ENCODE results near the gene IMMP2L. TPM values are rescaled to one million over a fixed set of nuclear protein-coding genes. Genes with fewer than 3 reads are reported as not detected.

The IMMP2L gene
- total and polyA plus RNA-seq, 2 of the 8 experiments (the other 6 are each of a cell fraction or from before 2014, with no cell fraction given): 2.3 to 10.1 TPM

DNA sequence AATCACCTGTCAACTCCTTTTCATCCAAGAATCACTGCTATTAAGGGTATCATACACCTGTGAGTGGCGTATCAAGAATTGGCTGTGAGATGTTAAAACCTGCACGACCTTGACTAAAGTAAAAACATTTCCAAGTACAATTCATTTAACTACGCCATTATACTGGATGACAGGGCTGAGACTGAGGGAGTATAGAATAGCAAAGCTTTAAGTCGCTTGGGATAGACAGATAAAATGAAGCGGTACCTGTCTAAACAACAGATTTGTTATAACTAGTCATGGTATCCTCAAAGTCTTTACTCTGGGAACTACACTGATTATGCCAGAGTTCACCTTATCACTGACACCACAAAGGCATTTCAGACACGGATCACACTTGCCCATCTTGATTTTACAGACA lies 837.5 kb downstream of the IMMP2L start:
- no peak overlapping the region for H4K8ac ChIP-seq (ENCODE audit: extremely low read depth, insufficient read depth, low read length)
- H3K36me3 ChIP-seq (ENCODE audit: control insufficient read depth in 2 of 4, insufficient read depth in 4 of 4, low read length in 3 of 4): no peaks in the 10 kb centered on the region
- no peak overlapping the region for H2BK120ac ChIP-seq (replicated peaks; ENCODE audit: low read depth, low read length)
- DNase-seq (ENCODE audit: low read depth in 1 of 2, low spot score in 2 of 2) (no peak), FAIRE-seq (no peak)
- H3K23ac ChIP-seq (ENCODE audit: insufficient read length): no peak overlapping the region
- H3K27me3 ChIP-seq (replicated peaks in 1 of 4; ENCODE audit: control insufficient read depth in 3 of 4, extremely low read depth in 1 of 4, insufficient read depth in 3 of 4, low read length in 3 of 4): no peaks in the 10 kb centered on the region
- H2BK5ac ChIP-seq (ENCODE audit: low read depth, low read length): no peak overlapping the region
- H3K27ac ChIP-seq (ENCODE audit: low read depth, low read length): no peak overlapping the region
- no peak overlapping the region for H4K91ac ChIP-seq (replicated peaks; ENCODE audit: insufficient read length, low read length)
- H3K9me3 ChIP-seq (ENCODE audit: insufficient read depth in 2 of 2, low read depth in 1 of 2, low read length in 1 of 2): no peaks in the 10 kb centered on the region
- H3K23me2 ChIP-seq (ENCODE audit: low read depth, low read length): no peaks in the 10 kb centered on the region
- no peaks in the 10 kb centered on the region for H3K79me1 ChIP-seq (ENCODE audit: low read depth, low read length)
- no peak overlapping the region for H3K56ac ChIP-seq (replicated peaks; ENCODE audit: insufficient read length, low read depth, low read length)
- H2BK20ac ChIP-seq (ENCODE audit: low read length): no peak overlapping the region
- no peak overlapping the region for H2BK12ac ChIP-seq (ENCODE audit: low read depth, low read length)
- no peak overlapping the region for H3K4me3 ChIP-seq (ENCODE audit: extremely low read depth in 1 of 4, insufficient read depth in 2 of 4, low read depth in 3 of 4, low read length in 4 of 4)
- no peak overlapping the region for H2AK5ac ChIP-seq (ENCODE audit: low read depth, low read length)
- 92% methylated on average over 6 of the region's 6 CpGs; no CpG with 5 or more reads in 1 of the 2 experiments for WGBS, 2 experiments (ENCODE audit: extremely low coverage in 1 of 2, insufficient coverage in 1 of 2, insufficient read length in 1 of 2, insufficient replicate concordance in 2 of 2, low coverage in 1 of 2, low lambda C conversion rate in 2 of 2, missing lambda C conversion rate in 1 of 2)
- H3K4ac ChIP-seq (replicated peaks; ENCODE audit: insufficient read length, low read depth, low read length): no peak overlapping the region
- H4K20me1 ChIP-seq (replicated peaks in 1 of 2; ENCODE audit: control insufficient read depth in 1 of 2, insufficient read depth in 2 of 2, low read length in 2 of 2): no peaks in the 10 kb centered on the region
- TF ChIP-seq POU5F1 (IDR thresholded peaks at IDR 0.05; ENCODE audit: low read depth, low read length): no peak
- no peak for TF ChIP-seq CREB1 (IDR thresholded peaks at IDR 0.05)
- no peak for TF ChIP-seq KDM4A (IDR thresholded peaks at IDR 0.05; ENCODE audit: low read depth, low read length, severe bottlenecking)
- no peak for TF ChIP-seq TBP (IDR thresholded peaks at IDR 0.05; ENCODE audit: low read depth, low read length)
- TF ChIP-seq CBX5 (IDR thresholded peaks at IDR 0.05; ENCODE audit: low read depth, low read length): no peak
- TF ChIP-seq NRF1 (IDR thresholded peaks at IDR 0.05; ENCODE audit: low read depth, low read length): no peak
- TF ChIP-seq JUND (IDR thresholded peaks at IDR 0.05; ENCODE audit: low read length): no peak
- TF ChIP-seq HDAC2 (IDR thresholded peaks at IDR 0.05; ENCODE audit: borderline replicate concordance in 1 of 2, low read depth in 2 of 2, low read length in 2 of 2): no peak
- TF ChIP-seq HDAC6 (IDR thresholded peaks at IDR 0.05; ENCODE audit: low read depth, low read length): no peak
- H3K79me2 ChIP-seq (ENCODE audit: control insufficient read depth in 1 of 2, insufficient read depth in 2 of 2, low read length in 2 of 2): no peaks in the 10 kb centered on the region
- no peak overlapping the region for H4K5ac ChIP-seq (ENCODE audit: insufficient read length, low read depth, low read length)
- no peak overlapping the region for H2BK15ac ChIP-seq (ENCODE audit: low read length)
- no peak overlapping the region for H3K18ac ChIP-seq (ENCODE audit: extremely low read depth, low read length)
- H3K4me1 ChIP-seq (replicated peaks in 1 of 4; ENCODE audit: control insufficient read depth in 3 of 4, insufficient read depth in 4 of 4, low read length in 3 of 4): peaks cover 0 to 3% (median 0%) of the 10 kb centered on the region in 4 experiments; a peak in 1 of 7 replicates
- POLR2A ChIA-PET (ENCODE audit: partially characterized antibody): no interaction called here
- no peak overlapping the region for H3K14ac ChIP-seq (ENCODE audit: insufficient read length)
- H3K9ac ChIP-seq (replicated peaks in 1 of 4; ENCODE audit: extremely low read depth in 1 of 4, low read depth in 3 of 4, low read length in 3 of 4): no peak overlapping the region
- H3K4me2 ChIP-seq (ENCODE audit: insufficient read depth in 1 of 2, low read depth in 2 of 2, low read length in 2 of 2): no peak overlapping the region
- CTCF ChIA-PET (ENCODE audit: partially characterized antibody): no interaction called here
- H2AFZ ChIP-seq (ENCODE audit: low read length): no peak overlapping the region

Measured in H1 (cell line).